Right ventricle myocardium superior (tissue), 1 donor: ENCODE measurements around the gene ZFAND5. TPM values are rescaled to one million over a fixed set of nuclear protein-coding genes. Genes with fewer than 3 reads are reported as not detected.

Experiments used
- ATAC-seq: fragments of 200-7000 bp; cut with Tn5 transposase; one replicate; pipeline ENCODE4 v1.9.1; 2020; ENCODE audit warnings: mild to moderate bottlenecking; ENCODE audit not compliant: poor library complexity
- DNase-seq: peaks from one replicate; pipeline ENCODE4 v3.0.0-alpha.2; 2020
- intact Hi-C: fragments of 100-400 bp; cut with DNase I; formaldehyde crosslinking; loops from one replicate; pipeline ENCODE4 v1.11.2; 2022
- total RNA-seq: library from RNA; stranded (reverse); fragmentation: NEBNext Ultra II Directional; extraction: Animal tissue kit (Norgen Biotek cat#: 25700); gene quantifications from one replicate; pipeline ENCODE4 v1.2.1, GENCODE V29; 2021
- donor health status: DM: no; HTN: yes; CAD: no; lungs with severe emphysema.

The ZFAND5 gene
- total RNA-seq, 1 donor from 2014 or later = 180 TPM

DNA sequence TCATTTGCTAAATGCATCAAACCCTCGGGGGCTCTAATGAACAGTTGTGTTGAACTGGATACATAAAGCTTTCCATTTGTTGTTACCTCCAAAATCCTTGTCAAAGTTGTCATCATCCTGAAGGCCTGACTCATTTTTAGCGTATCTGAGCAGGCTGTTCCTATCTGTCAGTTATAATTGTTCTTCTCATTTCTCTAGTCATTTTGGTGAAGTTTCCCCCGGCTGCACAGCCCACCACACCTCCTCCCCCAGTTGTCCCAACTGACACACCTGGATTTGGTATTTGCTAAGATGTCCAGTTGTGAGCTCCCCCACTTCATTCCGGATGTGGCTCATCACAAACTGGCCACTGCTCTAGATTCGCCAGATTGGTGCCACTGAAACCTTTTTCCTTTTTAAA lies 27.7 kb downstream of the ZFAND5 start:
- no peak for ATAC-seq
- intact Hi-C loops = no loop called here

DNA sequence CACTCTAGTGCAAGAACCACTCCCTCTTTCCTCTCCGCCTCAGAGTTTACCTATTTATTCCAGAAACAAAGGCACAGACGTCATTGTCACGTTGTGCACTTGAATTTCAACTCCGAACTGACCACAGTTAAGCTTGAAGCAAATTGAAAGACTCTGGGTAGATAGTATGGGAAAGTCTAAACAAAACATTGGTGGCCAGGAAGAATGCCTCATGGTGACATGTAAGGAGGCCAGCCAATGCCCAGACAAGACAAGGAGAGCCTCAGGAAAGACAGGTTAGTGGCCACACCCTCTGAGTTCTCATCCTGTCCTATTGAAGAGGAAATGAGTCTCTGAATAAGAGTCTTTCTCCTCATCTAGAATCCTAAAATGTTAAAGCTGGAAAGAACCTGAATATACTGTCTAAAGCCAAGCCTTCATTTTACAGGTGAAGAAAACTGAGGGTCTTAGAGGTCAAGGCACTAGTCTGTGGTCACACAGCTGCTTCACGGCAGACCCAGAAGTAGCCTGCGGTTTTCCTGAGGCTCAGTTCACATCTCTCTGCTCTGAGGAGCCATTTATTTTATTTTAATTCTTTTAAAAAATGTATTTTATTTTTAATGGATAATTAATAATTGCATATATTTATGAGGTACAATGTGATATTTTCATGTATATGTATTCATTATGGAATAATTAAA lies 30.2 kb downstream of the ZFAND5 start:
- no peak for DNase-seq
- intact Hi-C loops = no loop called here

More for the DNA sequence above, 27.7 kb downstream of the ZFAND5 start:
- DNase-seq = no peak

DNA sequence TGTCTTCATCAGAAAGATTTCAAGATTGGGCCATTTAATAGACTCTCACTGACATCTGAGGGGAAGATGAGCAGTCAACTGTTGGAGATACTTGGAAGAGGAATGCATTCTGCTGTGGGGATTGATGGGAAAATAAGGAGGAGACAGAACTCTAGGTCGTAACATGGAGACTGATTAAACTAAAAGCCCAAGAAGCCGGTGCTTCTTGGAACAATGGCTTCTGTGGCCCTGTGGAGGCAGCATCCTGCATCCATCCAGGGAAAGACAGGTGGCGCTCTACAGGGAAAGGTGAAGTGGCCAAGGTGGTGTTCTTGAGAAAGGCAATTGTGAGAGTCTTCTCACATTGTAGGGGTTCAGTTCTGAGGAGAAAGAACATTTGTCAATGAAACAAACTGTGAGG lies 31.3 kb downstream of the ZFAND5 start:
- DNase-seq (no peak), ATAC-seq (no peak)
- intact Hi-C loops = no loop called here

More for the DNA sequence above, 30.2 kb downstream of the ZFAND5 start:
- ATAC-seq = no peak

DNA sequence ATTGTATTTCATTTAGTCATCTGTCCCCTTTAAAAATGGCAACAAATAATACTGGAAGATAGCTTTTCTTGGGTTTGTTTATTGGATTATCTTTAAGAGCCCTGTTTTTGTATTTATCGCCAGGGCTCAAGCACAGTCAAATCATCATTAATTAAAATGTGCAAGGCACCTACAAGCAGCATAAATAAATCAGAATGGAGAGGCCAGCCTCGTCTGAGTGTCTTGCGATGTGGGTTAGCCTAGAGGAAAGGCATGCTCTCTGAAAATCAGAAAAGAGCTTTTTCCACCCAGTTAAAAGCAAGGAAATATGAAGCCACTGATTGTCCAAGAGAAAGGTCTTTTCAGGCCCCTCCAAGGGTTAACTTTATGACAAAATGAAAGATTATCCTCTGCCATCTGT lies 31.8 kb downstream of the ZFAND5 start:
- no peak for DNase-seq
- intact Hi-C loops = no loop called here
- ATAC-seq = no peak

DNA sequence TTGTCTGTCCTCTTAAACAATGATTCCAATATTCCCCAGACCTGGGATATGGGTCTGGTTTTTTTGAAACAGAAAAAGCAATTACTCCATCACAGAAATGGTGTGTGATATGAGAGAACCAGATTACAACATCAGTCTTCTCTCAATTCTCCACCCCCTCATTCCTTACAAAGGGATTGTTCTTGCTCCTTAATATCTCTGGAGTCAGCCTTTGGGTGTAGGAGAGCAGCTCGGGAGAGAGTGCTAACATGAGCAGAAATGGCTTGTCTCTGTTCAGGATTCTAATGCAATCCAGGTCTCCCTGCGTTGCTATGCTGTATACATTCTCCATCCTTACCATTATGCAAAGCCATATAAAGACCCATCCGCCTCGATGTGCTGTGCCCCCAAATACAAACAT lies 32.7 kb downstream of the ZFAND5 start:
- ATAC-seq (no peak), DNase-seq (no peak)
- intact Hi-C loops = no loop called here

DNA sequence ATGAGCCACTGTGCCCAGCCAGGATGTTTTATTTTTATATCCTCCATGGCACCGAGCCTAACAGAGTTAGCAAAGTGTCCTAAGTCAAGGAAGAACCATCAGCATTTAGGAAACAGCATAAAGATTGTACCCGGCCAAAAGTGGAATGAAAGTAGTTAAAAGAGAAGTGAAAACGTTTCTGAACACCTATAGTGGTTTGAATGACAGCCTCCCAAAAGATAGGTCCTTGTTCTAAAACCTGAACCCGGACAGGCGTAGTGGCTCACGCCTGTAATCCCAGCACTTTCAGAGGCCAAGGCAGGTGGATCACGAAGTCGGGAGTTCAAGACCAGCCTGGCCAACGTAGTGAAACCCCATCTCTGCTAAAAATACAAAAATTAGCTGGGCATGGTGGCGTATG lies 37.4 kb downstream of the ZFAND5 start:
- intact Hi-C loops = no loop called here
- ATAC-seq (no peak), DNase-seq (no peak)

DNA sequence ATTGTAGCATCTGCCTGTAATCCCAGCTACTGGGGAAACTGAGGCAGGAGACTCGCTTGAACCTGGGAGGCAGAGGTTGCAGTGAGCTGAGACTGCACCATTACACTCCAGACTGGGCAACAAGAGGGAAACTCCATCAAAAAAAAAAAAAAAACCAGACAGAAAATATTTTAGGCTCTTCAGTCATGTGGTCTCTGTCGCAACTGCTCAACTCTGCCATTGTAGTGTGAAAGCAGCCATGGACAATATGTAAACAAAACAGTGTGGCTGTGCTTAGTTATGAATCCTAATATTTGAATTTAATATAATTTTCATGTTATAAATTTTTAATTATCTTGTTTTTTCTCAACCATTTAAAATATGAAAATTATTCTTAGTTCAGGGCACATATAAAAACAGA lies 38.4 kb downstream of the ZFAND5 start:
- no peak for DNase-seq
- intact Hi-C loops = no loop called here
- no peak for ATAC-seq

DNA sequence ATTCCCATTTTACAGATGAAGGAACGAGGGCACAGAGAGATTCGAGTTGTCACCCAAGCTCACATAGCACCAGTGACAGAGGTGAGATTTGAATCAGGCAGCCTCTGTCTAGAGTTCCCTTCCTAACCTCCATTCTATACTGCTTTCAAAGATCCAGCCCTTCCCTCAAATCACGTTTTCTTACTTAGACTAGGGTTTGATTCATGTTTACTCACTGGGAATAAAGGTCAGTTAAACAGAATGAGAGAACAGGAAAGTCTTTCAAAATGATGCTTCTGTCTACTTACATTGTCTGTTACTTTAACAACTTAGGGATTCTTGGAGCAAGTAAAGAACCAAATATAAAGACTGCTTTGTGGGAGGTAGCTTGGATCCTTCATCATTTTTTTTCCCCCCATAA lies 40.0 kb downstream of the ZFAND5 start:
- intact Hi-C loops = no loop called here
- DNase-seq (no peak), ATAC-seq (no peak)

DNA sequence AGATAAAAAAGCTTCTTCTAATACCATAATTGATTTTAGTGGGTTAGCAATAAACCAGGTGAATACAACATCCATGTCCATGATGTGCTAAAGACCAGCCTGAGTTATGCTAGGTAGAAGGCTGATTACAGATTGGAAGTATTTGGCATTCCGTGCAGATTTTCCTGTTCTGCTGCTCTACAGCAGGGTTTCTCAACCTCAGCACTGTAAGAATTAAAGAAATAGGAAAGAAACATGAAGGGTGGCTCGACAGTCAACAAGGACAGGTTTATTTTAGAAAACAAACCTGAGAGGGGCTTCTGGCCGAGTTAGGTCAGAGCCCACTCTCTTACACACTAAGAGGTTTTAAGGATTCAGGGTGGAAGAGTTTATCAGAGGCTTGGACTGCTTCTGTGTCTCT lies 42.3 kb downstream of the ZFAND5 start:
- no peak for DNase-seq
- no peak for ATAC-seq
- intact Hi-C loops = no loop called here

DNA sequence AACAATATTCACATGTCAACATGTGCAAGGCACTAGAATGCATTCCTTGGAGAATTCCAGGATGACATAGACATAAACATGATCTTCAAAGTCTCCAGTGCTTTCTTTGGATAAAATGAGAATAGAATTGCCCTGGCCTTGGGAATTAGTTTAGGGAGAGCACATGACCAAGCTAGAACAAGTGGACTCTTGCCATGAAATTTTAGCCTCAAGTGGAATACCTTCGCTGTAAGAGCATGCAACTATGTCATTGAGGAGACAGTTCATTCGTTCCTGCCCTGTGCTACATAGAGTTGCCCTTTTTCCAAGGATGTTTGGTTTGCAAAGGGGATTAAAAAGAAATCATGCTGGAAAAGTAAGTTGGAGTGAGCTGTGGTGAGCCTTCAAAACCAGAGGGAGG lies 42.7 kb downstream of the ZFAND5 start:
- intact Hi-C loops = no loop called here
- no peak for DNase-seq
- ATAC-seq = no peak

DNA sequence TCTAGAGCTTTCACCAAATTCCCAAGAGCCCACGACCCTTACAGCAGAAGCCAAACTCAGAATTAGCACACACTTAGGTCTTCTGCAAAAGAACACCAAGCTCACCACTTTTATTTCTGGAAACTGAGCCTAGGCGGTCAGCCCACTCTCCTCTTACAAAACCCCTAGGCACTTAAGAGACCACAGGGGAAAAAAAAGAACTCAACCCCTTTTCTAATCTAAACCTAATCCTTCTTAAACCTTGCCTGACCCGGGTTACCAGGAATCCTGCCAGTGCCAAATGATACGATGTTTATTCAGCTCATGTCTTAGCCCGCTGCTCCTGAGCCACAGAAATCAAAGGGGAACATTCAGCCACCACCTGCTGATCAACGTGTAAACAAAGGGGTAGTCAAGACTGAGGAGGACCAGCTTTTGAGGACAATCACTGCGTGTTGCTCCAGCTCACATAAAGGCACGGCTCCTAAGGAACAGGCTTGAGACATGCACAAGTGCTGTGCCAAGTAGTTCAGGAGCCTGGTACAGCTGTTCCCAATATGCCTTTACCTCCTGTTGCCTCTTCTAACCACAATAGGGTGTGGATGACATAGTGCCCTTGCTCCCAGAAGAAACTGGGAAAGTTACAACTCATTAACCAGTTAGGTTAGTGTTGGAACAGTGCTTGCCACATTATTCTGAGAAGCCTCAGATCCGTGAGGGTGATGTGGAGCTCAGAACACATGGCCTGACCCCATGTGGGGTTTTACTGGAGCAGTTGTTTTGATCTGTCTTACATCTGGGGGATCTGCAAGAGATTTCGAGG lies 49.3 kb downstream of the ZFAND5 start:
- peak; percentile 40 for DNase-seq
- intact Hi-C loops = no loop called here
- peak; percentile 75 for ATAC-seq

DNA sequence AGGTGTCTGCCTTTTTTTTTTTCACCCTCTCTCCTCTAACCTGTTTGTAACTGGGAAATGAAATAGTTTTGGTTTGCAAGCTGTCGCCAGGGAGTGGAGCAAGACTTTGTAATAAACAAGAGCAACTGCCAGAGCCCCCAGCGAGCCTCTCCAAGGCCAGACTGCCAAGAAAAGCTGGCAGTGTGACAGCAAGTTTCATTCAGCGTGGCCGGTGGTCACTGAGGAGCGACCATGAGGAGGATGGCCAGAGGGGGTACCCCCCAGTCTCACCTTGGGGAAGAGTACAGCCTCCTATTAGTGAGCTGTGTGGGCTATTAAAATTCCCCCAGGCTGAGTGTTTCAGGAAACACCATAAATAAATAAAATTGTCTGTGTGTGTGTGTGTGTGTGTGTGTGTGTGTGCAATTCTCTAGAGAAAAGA lies 49.9 kb downstream of the ZFAND5 start:
- DNase-seq = peak; percentile 74
- ATAC-seq = peak; percentile 80
- intact Hi-C loops = no loop called here

DNA sequence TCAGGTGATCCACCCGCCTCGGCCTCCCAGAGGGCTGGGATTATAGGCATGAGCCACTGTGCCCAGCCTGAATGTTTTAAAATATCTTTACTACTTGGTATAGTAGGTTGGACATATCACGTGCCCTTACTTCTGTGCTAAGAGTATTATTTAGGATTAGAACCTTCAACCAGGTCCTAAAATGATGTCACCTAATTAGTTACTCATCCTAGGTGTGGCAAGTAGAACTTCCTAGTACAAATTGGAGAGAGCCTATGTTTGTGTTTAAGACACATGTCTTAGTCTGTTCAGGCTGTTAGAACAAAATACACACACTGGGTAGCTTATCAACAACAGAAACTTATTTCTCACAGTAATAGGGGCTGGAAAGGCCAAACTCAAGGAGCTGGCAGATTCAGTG lies 51.5 kb downstream of the ZFAND5 start:
- DNase-seq (no peak), ATAC-seq (no peak)
- intact Hi-C loops = no loop called here

DNA sequence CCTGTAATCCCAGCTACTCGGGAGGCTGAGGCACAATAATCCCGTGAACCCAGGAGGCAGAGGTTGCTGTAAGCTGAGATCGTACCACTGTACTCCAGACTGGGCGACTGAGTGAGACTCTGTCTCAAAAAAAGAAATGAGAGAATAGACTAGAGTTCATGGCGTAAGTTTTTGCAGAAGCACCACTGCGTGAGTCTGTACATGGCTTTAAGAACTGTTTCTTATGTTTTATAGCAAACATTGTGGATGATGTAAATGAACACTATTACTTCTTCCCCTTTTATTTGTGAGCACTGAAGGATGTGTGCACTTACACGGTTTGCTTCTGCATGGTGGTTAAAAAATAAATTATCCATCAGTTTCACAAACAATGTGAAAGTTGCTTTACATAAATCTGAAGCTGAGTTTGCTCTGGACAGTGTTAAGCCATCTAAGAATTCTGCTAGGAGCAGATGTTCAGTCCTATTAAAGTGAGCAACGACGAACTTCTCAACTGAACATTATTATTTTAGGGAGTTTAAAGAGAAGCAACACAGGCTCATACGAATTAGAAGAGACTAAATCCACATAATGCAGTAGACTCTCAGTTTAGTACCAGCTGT lies 52.5 kb downstream of the ZFAND5 start:
- ATAC-seq = no peak
- intact Hi-C loops = no loop called here
- no peak for DNase-seq

DNA sequence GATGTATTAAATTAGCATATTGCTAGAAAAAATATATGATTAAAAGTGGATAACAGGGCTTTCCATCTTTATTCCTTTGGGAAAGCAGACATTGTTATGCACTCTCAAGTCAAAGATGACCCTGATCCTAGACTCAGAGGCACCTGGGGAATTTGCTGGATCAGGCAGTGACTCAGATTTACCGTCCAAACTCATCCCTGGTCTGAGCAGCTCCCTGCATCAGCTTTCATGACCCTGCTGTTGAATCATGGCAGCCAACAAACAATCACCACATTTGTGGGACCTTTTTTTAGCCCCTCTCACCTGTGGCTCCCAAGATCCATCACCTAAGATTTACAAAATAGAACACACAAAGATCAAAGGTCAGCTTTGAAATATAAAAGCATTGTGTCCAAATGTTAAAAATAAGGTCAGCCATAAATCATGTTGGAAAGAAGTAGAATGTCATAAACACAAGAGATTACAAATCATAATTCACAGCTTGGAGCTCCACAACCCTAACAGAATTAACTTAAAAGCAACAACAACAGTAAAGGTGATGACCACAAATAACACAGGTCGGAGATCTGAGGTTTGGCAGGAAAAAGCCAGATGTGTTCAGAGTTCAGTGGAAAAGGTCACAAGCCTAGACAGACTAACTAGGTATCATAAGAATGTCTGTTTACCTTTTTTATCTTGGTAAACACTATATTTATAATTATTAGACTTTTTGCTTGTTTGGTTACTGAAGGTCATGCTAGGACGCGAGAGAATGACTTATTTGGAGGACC lies 55.5 kb downstream of the ZFAND5 start:
- intact Hi-C loops = loop anchor here (10.0 kb wide), 1 partner anchor 45 kb away; no protein-coding TSS in a partner anchor
- ATAC-seq = no peak
- no peak for DNase-seq

DNA sequence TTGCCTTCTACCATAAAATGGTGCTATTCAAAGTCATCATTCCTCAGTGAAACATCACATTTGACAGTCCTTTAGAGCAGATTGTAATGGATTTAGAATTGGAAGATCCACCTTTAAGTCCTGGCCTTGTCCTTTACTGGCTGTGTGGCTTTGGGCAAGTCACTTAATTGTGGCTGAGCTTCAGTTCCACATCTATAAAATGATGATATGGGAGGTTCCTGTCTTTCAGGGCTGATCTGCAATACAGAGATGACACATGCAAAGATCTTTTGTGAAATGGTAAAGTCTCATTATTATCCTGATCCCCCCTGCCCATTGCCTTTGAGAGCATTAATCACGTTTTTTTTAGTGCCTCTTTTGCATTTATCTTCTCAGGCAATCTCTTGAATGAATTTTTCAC lies 58.2 kb downstream of the ZFAND5 start:
- ATAC-seq = no peak
- intact Hi-C loops = loop anchor here (10.0 kb wide), 1 partner anchor 48 kb away; no protein-coding TSS in a partner anchor

DNA sequence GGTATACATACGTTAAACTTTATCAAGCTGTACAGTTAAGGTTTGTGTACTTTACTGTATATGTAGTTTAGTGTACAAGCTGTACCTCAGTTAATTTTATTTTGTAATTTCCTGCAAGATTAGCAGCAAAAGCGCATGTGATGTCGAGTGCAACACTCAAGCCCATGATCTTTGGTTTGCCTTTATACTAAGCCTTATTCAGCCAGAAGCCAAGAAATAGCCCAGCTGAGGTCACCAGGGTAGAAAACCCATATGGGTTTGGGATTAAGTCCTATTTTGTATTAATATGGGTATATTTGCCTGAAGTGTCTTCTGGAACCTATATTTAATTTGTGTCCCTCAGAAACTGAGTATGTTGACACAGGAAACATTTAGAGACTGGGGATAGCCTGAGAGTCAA lies 59.3 kb downstream of the ZFAND5 start:
- no peak for ATAC-seq
- intact Hi-C loops = loop anchor here (10.0 kb wide), 1 partner anchor 49 kb away; no protein-coding TSS in a partner anchor
- DNase-seq = no peak

More for the DNA sequence above, 58.2 kb downstream of the ZFAND5 start:
- no peak for DNase-seq

DNA sequence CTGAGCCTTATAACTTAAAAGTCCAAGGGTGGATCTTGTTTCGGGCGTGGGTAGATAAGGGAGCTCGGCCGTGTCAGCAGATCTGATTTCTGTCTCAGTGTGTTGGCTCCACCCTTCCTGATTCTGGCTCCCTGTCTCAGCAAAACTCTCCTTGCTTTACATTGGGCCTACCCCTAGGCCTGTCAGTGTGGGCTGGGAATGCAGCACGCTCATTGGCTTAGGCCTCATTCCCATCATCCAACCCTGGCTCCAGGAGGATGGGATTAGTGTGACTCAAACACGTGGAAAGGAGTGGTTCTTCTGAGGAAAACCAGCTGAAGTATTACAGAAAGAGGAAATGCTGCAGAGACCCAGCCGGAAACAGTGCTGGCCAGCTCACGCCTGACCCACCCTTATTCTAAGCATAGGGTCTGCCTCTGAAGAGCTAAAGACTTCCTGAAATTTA lies 59.9 kb downstream of the ZFAND5 start:
- DNase-seq = peak; percentile 87
- intact Hi-C loops = loop anchor here (10.0 kb wide), 1 partner anchor 50 kb away; no protein-coding TSS in a partner anchor
- ATAC-seq = peak; percentile 99

DNA sequence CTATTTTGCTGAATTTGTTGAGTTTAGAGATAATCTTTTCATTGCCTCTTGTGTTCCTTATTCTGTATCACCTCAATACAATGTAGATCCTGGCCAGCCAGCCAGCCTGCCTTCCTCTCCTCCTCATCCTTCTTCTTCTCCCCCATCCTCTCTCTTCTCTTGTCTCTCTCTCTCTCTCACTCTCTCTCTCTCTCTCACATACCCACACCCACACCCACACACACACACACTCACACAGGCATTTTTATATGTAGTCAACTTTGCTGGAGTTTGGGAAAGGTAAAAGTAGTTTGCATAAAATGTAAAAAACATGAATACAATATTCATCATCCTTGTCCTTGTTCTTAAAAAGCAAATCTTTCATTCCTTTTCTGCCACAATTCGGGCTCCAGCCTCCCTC lies 60.5 kb downstream of the ZFAND5 start:
- no peak for ATAC-seq
- intact Hi-C loops = loop anchor here (10.0 kb wide), 1 partner anchor 50 kb away; no protein-coding TSS in a partner anchor

More for the DNA sequence above, 60.5 kb downstream of the ZFAND5 start:
- DNase-seq = no peak
